ENCODE measurements around the gene PIK3R2. TPM values are rescaled to one million over a fixed set of nuclear protein-coding genes. Genes with fewer than 3 reads are reported as not detected.
"Not testable (repeated sequence)": the region's sequence is repeated elsewhere in the genome, so short reads cannot be mapped to it uniquely, and the experiment has no call there.

The PIK3R2 gene
- total RNA-seq (2021; ENCODE audit: unreplicated experiment) (37.6 TPM), Bru-seq, nascent RNA (percentile 60 among the genes with signal in this experiment), BruChase-seq, experiment 1, labeled RNA remaining after a 2-hour chase (percentile 63 among the genes with signal in this experiment), BruChase-seq, experiment 2, labeled RNA remaining after a 6-hour chase (percentile 76 among the genes with signal in this experiment)
- polyA plus RNA-seq (2012; ENCODE audit: insufficient read length) = 67.7 TPM
- long read RNA-seq, full-length matches to known transcripts = 11 of 38 reads
- long read RNA-seq, partial matches to known transcripts = 21 of 38 reads
- long read RNA-seq, other reads (novel, unspliced or antisense) = 6 of 38 reads

- peak; percentile 90 for DNase-seq (ENCODE audit: low read depth, low spot score)
- Histone ChIP-seq H3K36me3 (ENCODE audit: control insufficient read depth, insufficient read depth, low read length) (peaks cover 2% of the 10 kb centered on the region; the same call in 1 of the 2 replicates), H3K27me3 (ENCODE audit: control insufficient read depth, insufficient read depth, low read length) (no peaks in the 10 kb centered on the region), H3K9me3 (ENCODE audit: control insufficient read depth, insufficient read depth, low read depth, low read length) (no peaks in the 10 kb centered on the region), H3K27ac (ENCODE audit: low read length) (peak within 1 kb of the TSS; percentile 94), H3K4me3 (ENCODE audit: low read depth in 2 of 2, low read length in 2 of 2) (peak within 1 kb of the TSS; percentile 70 to 72), H3K4me1 (ENCODE audit: control insufficient read depth, insufficient read depth, low read length) (peaks cover 27% of the 10 kb centered on the region)
- no TSS peak for BruUV-seq (replicated peaks)
- TF ChIP-seq CTCF (IDR thresholded peaks at IDR 0.05) (no peak; the same call in none of the 2 replicates), REST (IDR thresholded peaks at IDR 0.05; ENCODE audit: insufficient read depth in 1 of 2, low read depth in 2 of 2, low read length in 1 of 2) (no peak), POLR2AphosphoS5 (IDR thresholded peaks at IDR 0.05; ENCODE audit: low read depth, low read length) (peak; percentile 54; the same call in 1 of the 2 replicates), TCF7L2 (IDR thresholded peaks at IDR 0.05; ENCODE audit: low read depth, low read length) (no peak)
- ATAC-seq = peak; percentile 93
- POLR2A ChIA-PET = no interaction called here
- intact Hi-C loops (cut with micrococcal nuclease; ENCODE audit: unreplicated experiment) (no loop called here), in situ Hi-C loops (cut with HindIII; ENCODE audit: low pct_unique_long_range_greater_than_20kb, low sequenced_read_pairs) (no loop called here)
- CTCF ChIA-PET = no interaction called here
Observed at GRCh38 chr19:18152817-18153555, at the start of gene PIK3R2. PIK3R2 (plus strand) TSS chr19:18153163; CDS start chr19:18155880, 2,717 bp downstream.

GRCh38 chr19:18104793-18105131 lies 48.2 kb upstream of the PIK3R2 start:
- H3K27me3 ChIP-seq (ENCODE audit: control insufficient read depth, insufficient read depth, low read length) = no peaks in the 10 kb centered on the region
- H3K27ac ChIP-seq (ENCODE audit: low read length) = 0 out of 2 replicates have a peak overlapping the region, but pooled peaks have one; percentile 39
- ChIA-PET CTCF (interaction anchor here (0.7 kb wide), 1 partner anchor 283 kb away, joined by 4 read pairs; no protein-coding TSS in a partner anchor), POLR2A (interaction anchor here (0.5 kb wide), 1 partner anchor 104 kb away, joined by 5 read pairs; no protein-coding TSS in a partner anchor)
- H3K4me1 ChIP-seq (ENCODE audit: control insufficient read depth, insufficient read depth, low read length) = no peaks in the 10 kb centered on the region
- DNase-seq (ENCODE audit: low read depth, low spot score) = no peak
- ATAC-seq = no peak
- no peaks in the 10 kb centered on the region for H3K36me3 ChIP-seq (ENCODE audit: control insufficient read depth, insufficient read depth, low read length)
- BruUV-seq (replicated peaks) = no TSS peak
- TF ChIP-seq TCF7L2 (IDR thresholded peaks at IDR 0.05; ENCODE audit: low read depth, low read length) = no peak
- no peak for TF ChIP-seq SIN3A (IDR thresholded peaks at IDR 0.05; ENCODE audit: borderline replicate concordance, insufficient read depth, low read depth, low read length)
- TF ChIP-seq POLR2AphosphoS5 (IDR thresholded peaks at IDR 0.05; ENCODE audit: low read depth, low read length) = no peak
- no peak for TF ChIP-seq CTCF (IDR thresholded peaks at IDR 0.05)
- TF ChIP-seq REST (IDR thresholded peaks at IDR 0.05; ENCODE audit: insufficient read depth in 1 of 2, low read depth in 2 of 2, low read length in 1 of 2) = no peak
- in situ Hi-C loops (cut with HindIII; ENCODE audit: low pct_unique_long_range_greater_than_20kb, low sequenced_read_pairs) = no loop called here
- H3K4me3 ChIP-seq (ENCODE audit: low read depth in 2 of 2, low read length in 2 of 2) = peak overlapping the region; percentile 44 to 57
- intact Hi-C loops (cut with micrococcal nuclease; ENCODE audit: unreplicated experiment) = no loop called here
- H3K9me3 ChIP-seq (ENCODE audit: control insufficient read depth, insufficient read depth, low read depth, low read length) = no peaks in the 10 kb centered on the region

GRCh38 chr19:18105259-18105658 lies 47.7 kb upstream of the PIK3R2 start:
- H3K27me3 ChIP-seq (ENCODE audit: control insufficient read depth, insufficient read depth, low read length); in situ Hi-C loops (cut with HindIII; ENCODE audit: low pct_unique_long_range_greater_than_20kb, low sequenced_read_pairs); intact Hi-C loops (cut with micrococcal nuclease; ENCODE audit: unreplicated experiment); DNase-seq (ENCODE audit: low read depth, low spot score); H3K36me3 ChIP-seq (ENCODE audit: control insufficient read depth, insufficient read depth, low read length); H3K4me3 ChIP-seq (ENCODE audit: low read depth in 2 of 2, low read length in 2 of 2); BruUV-seq (replicated peaks); ATAC-seq; CTCF ChIA-PET; H3K9me3 ChIP-seq (ENCODE audit: control insufficient read depth, insufficient read depth, low read depth, low read length); H3K4me1 ChIP-seq (ENCODE audit: control insufficient read depth, insufficient read depth, low read length); H3K27ac ChIP-seq (ENCODE audit: low read length): not testable (repeated sequence)
- POLR2A ChIA-PET = interaction anchor here (0.5 kb wide), 1 partner anchor 105 kb away, joined by 5 read pairs; no protein-coding TSS in a partner anchor

Measured in Panc1 (cell line).